Stimulated activated naive CD4-positive, alpha-beta T cell (primary cell): ENCODE results near the gene CDK5R2.
A peak's percentile ranks its signal among the peaks of the same experiment; 100 is the strongest.

Experiments
- DNase-seq, 6 experiments: peaks; one replicate each; lab custom pipeline; 2025; lab: John Stamatoyannopoulos, UW

CDK5R2 gene

GRCh38 chr2:218988164-218988563, 28.7 kb downstream of the CDK5R2 start:
- DNase-seq = no peak

- DNase-seq = no peak
These were observed 29.2 kb downstream of the CDK5R2 start for GRCh38 chr2:218988650-218989049.

- DNase-seq = no peak
These were observed 30.6 kb downstream of the CDK5R2 start for GRCh38 chr2:218990052-218990451.

DNA sequence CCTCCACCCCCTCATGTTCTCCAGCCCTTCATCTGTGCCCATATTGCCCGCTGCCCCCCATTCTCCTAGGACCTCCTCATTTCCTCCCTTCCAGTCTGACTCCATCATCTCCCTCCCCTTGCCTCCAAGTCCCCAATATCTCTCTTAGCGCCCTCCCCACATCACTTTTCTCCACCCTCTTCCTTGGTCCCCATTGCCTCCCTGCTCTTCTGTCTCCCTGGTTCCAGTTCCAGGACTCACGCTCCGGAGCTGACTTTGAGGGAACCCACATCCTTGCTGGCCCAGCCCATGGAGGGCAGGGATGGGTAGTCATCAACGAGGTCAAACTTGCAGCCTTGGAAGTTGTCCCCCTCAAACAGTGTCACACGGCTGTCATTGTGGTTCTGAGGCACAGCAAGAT, 31.1 kb downstream of the CDK5R2 start:
- DNase-seq = no peak

DNA sequence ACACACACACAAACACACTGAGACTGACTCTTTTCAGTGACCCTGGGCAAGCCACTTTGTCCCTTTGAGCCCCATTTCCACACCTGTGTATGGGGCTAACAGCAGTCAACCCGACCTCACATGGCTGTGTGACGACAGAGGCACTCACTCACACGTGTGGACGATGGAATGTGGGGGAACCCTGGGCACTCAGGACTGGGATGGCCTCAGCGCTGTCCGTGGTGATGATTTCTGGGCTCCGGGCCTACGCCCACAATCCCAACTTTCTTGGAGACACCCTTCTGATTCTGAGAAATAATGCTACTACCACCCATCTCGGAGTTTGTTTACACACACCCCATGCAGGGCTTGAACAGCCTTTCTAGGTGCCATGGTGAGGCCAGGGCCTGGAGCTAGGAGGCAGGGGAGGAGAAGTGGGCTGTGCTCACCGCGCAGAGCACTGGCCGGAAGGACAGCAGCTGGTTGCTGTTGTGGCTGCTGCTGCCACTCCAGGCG, 32.3 kb downstream of the CDK5R2 start:
- no peak for DNase-seq

DNA sequence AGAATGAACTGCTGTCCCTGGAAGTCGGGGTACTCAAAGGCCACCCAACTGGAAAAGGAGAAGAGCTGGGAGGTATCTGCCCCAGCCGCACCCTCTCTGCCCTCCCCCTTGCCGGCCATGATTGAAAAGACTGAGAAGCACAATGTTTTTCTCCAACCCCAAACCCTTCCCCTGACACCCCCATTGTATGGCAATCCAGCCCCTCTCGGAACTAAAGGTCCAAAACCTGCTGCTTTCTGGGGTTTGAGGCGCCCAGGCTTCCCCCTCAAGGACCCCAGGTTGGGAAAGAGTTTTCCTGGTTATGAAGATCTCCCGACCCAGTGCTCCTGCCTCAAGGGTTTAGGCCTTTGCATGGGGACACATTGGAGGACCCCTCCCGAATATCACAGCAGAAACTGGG, 32.7 kb downstream of the CDK5R2 start:
- no peak for DNase-seq

- DNase-seq = no peak
These were observed 33.4 kb downstream of the CDK5R2 start for GRCh38 chr2:218992703-218993344.

- DNase-seq = no peak
These were observed 34.2 kb downstream of the CDK5R2 start, which contains the start of gene CRYBA2 for GRCh38 chr2:218993345-218994315. CRYBA2 (minus strand) TSS chr2:218993422; CDS start chr2:218993176, 246 bp downstream.

GRCh38 chr2:218995561-218995960, 36.1 kb downstream of the CDK5R2 start:
- DNase-seq = no peak

DNA sequence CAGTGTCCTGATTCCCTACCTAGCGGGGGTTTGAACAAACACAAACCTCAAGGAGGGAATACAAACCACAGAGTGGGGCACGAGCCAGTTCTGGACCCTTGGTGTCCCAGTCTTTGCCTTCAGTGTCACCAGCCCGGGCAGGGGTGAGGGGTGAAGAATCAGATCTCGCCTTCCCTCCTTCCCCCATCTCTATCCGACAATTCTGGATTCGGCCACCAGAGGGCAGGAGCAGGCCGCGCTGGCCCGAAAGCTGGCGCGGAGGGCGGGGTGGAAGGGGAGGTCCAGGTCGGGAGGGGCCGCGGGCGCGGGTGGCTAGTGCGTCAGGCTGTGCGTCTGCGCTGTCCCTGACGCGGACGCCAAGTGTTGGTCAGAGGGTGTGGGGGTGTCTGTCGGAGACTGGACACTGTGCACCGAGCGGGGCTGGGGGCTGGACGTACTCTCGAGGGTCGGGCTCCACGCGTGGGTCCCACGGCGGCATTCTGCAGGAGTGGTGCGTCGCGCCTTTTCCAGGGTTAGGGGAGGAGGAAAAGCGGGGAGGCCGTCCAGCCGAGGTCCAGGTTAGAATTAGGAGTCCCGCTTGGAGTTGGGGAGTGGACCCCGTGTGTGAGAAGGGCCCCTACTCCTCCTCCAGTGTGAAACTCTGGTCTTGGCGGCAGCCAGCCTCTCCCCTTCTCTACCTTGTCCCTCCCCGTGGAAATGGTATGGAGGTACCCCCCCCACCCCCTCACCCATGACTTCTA, 36.7 kb downstream of the CDK5R2 start:
- DNase-seq = peak; percentile 20 to 67 (median 64)

GRCh38 chr2:218996937-218997336, 37.5 kb downstream of the CDK5R2 start:
- DNase-seq = no peak

GRCh38 chr2:218997731-218998130, 38.3 kb downstream of the CDK5R2 start:
- DNase-seq = no peak

DNA sequence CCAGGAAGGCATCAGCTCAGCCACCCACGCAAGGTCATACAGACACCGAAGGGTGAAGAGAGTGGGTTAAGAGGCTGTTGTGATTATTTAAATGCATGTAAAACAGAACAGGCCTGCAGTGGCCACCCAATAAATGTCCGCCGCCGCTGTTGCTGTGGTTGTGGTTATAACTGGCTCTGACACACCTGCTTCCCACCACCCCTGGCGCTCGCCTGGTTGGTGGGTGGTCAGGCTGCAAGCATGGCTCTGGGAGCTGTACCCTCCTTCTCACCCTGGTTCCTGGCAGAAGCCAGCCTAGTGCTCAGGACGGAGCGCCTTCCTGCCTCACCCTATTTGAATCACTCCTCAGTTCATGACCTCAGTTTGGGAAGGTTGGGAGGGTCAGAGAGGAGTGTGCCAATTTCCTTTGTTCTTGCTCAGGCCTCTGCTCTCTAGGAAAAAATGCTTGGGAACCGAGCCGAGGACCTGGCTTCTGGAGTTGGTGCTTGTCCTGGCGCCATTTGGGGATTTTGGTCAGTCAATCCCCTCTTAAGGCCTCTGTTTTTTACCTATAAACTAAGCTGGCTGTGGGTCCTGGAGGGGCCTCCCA, 39.0 kb downstream of the CDK5R2 start:
- DNase-seq = no peak

- DNase-seq = no peak
These were observed 39.8 kb downstream of the CDK5R2 start for GRCh38 chr2:218999021-218999880.

GRCh38 chr2:218999881-219000568, 40.6 kb downstream of the CDK5R2 start:
- DNase-seq = no peak

- DNase-seq = no peak
These were observed 41.1 kb downstream of the CDK5R2 start for GRCh38 chr2:219000569-219000960.

GRCh38 chr2:219001100-219001576, 41.7 kb downstream of the CDK5R2 start:
- no peak for DNase-seq

DNA sequence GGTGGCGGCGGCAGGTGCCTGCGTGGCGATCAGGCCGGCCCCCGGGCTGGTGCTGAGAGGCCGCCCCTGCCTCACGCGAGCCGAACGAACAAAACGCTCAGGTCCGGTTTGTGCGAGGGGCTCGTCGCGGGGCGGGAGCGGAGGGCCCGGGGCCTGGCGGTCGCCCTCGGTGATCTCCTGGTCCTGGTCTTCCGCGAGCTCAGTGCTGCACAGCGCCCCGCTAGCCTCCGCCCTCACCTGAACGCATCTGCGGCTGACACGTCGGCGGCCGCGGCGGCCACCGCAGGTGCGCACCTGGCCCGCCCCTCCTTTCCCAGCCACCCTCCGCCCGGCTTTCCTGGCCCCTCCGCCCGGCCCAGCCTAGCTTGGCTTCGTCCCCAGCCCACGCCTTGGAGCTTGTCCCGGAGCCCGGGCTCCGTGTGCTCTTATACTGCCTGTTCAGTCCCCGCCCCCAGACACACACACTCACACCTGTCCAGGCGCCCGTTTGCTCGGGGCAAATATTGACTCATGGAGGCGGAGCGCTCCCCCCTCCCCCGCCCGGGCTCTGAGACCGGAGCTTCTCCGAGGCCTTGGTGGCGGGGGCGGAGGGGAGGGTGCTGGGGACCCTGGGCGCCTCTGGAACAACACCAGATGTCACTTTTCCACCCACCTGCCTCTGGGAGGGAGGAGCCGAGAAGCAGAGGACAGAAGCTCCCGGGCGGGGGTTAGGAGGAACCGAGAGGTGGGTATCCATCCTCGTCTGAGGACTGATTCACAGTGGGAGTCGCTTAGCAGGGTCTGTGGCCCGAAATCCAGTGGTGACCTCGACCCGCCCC, 42.3 kb downstream of the CDK5R2 start:
- peak in 1 of 6 experiments; percentile 14 for DNase-seq
